ENCODE results near the gene HDLBP. TPM values are rescaled to one million over a fixed set of nuclear protein-coding genes. Genes with fewer than 3 reads are reported as not detected.

Gene HDLBP
- total RNA-seq, 2 donors from 2014 or later: 274 to 287 TPM

- Histone ChIP-seq H3K27me3 (no peaks in the 10 kb centered on the region), H3K4me1 (peaks cover 0 to 13% of the 10 kb centered on the region in 2 donors), H3K9me3 (no peaks in the 10 kb centered on the region), H3K36me3 (peaks cover 62% of the 10 kb centered on the region), H3K4me3 (no peak overlapping the region), H3K27ac (no peak overlapping the region)
- TF ChIP-seq CTCF (IDR thresholded peaks at IDR 0.05): no peak
- no peak for DNase-seq (ENCODE audit: low spot score)
Observed at GRCh38 chr2:241352227-241352626, 36.8 kb upstream of the HDLBP start.

GRCh38 chr2:241351640-241352031, 36.2 kb upstream of the HDLBP start:
- Histone ChIP-seq H3K4me3 (no peak overlapping the region), H3K4me1 (peaks cover 0 to 7% of the 10 kb centered on the region in 2 donors), H3K27me3 (no peaks in the 10 kb centered on the region), H3K9me3 (no peaks in the 10 kb centered on the region), H3K36me3 (peaks cover 67% of the 10 kb centered on the region), H3K27ac (no peak overlapping the region)
- no peak for DNase-seq (ENCODE audit: low spot score)
- TF ChIP-seq CTCF (IDR thresholded peaks at IDR 0.05): no peak

- Histone ChIP-seq H3K27me3 (no peaks in the 10 kb centered on the region), H3K4me1 (peaks cover 0 to 6% of the 10 kb centered on the region in 2 donors), H3K36me3 (peaks cover 73% of the 10 kb centered on the region), H3K27ac (no peak overlapping the region), H3K4me3 (no peak overlapping the region), H3K9me3 (no peaks in the 10 kb centered on the region)
- DNase-seq (ENCODE audit: low spot score): no peak
- no peak for TF ChIP-seq CTCF (IDR thresholded peaks at IDR 0.05)
Observed at GRCh38 chr2:241350878-241351639, 35.6 kb upstream of the HDLBP start.

GRCh38 chr2:241350530-241350877, 35.0 kb upstream of the HDLBP start:
- Histone ChIP-seq H3K27me3 (no peaks in the 10 kb centered on the region), H3K4me3 (no peak overlapping the region), H3K36me3 (peaks cover 79% of the 10 kb centered on the region), H3K27ac (no peak overlapping the region), H3K4me1 (peaks cover 0 to 6% of the 10 kb centered on the region in 2 donors), H3K9me3 (no peaks in the 10 kb centered on the region)
- no peak for DNase-seq (ENCODE audit: low spot score)
- TF ChIP-seq CTCF (IDR thresholded peaks at IDR 0.05): no peak

- H3K36me3 ChIP-seq: peaks cover 84% of the 10 kb centered on the region
- no peak overlapping the region for H3K4me3 ChIP-seq
- DNase-seq (ENCODE audit: low spot score): no peak
- no peak for TF ChIP-seq CTCF (IDR thresholded peaks at IDR 0.05)
- no peaks in the 10 kb centered on the region for H3K27me3 ChIP-seq
- H3K27ac ChIP-seq: no peak overlapping the region
- H3K4me1 ChIP-seq: peaks cover 0 to 2% of the 10 kb centered on the region in 2 donors
- H3K9me3 ChIP-seq: no peaks in the 10 kb centered on the region
Observed at GRCh38 chr2:241349941-241350340, 34.5 kb upstream of the HDLBP start.
